Ascending aorta (tissue), 2 donors: Measurements from ENCODE around the gene CERS5. TPM values are rescaled to one million over a fixed set of nuclear protein-coding genes. Genes with fewer than 3 reads are reported as not detected.

ENCODE experiments used
- DNase-seq, 2 donors: peaks; one replicate each; pipeline ENCODE4 v3.0.0-alpha.2; 2019; ENCODE audit warnings: low spot score in 2 of 2
- H3K27ac ChIP-seq, 2 donors: fragments of 200-600 bp; sonication (generic); one replicate each; pipeline ENCODE4 v1.5.1; 2016 to 2017; ENCODE audit warnings: mild to moderate bottlenecking in 1 of 2
- H3K27me3 ChIP-seq: fragments of 200-600 bp; sonication (generic); one replicate; pipeline ENCODE4 v1.5.1; 2017
- H3K36me3 ChIP-seq, 2 donors: fragments of 200-600 bp; sonication (generic); one replicate each; pipeline ENCODE4 v1.5.1; 2016
- H3K4me1 ChIP-seq, 2 donors: fragments of 200-600 bp; sonication (generic); one replicate each; pipeline ENCODE4 v1.5.1; 2016 to 2017; ENCODE audit warnings: mild to moderate bottlenecking in 1 of 2
- H3K4me3 ChIP-seq, 2 donors: fragments of 200-600 bp; sonication (generic); one replicate each; pipeline ENCODE4 v1.5.1; 2016 to 2017; ENCODE audit warnings: mild to moderate bottlenecking in 1 of 2
- H3K9me3 ChIP-seq, 2 donors: fragments of 200-600 bp; sonication (generic); one replicate each; pipeline ENCODE4 v1.5.1; 2016
- intact Hi-C: fragments of 100-400 bp; cut with DNase I; formaldehyde crosslinking; loops from one replicate; pipeline ENCODE4 v1.15.1; 2023
- total RNA-seq: library from RNA; depleted of rRNA; stranded (reverse); fragments of >200 nt; gene quantifications from one replicate; pipeline ENCODE4 v1.1.0, GENCODE V29; 2016
- TF ChIP-seq, protein P1 (sequence below), 3 experiments: fragments of 200-600 bp in 2 of 3; fragments of 450-650 bp in 1 of 3; sonication (generic) in 2 of 3; IDR thresholded peaks; one replicate each; pipeline ENCODE4 v1.5.1; 2016 to 2019; ENCODE audit warnings: antibody characterized with exemption in 3 of 3, mild to moderate bottlenecking in 1 of 3, moderate library complexity in 1 of 3

Gene CERS5
- total RNA-seq, 1 donor from 2014 or later = 29.7 TPM

DNA sequence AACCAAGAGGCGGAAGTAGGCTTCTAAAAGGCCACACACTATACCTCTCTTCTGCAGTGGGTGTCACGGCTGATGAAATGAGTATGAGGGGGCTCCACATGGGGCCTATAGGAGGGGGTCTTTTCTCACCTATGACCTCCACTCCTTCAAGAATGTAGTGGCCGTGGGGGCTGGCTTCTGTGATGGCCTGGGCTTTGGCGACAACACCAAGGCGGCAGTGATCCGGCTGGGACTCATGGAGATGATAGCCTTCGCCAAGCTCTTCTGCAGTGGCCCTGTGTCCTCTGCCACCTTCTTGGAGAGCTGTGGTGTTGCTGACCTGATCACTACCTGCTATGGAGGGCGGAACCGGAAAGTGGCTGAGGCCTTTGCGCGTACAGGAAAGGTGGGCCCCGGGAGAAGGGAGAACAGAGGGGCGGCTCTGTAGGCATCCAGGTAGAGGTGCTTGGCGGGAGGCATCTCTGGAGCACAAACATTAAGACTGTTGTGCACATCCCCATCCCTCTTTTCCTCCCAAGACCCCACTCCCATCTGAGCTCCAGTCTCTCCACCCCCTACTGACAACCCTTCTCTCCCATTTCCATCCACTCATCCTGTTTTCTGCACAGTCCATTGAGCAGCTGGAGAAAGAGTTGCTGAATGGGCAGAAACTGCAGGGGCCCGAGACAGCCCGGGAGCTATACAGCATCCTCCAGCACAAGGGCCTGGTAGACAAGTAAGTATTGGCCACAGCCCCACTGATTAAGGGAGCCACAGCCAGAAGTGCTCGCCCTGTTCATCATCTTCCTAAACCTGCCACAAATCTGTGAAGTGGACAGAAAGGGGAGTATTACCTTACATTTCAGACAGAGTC, 59.5 kb downstream of the CERS5 start:
- H3K9me3 ChIP-seq = no peaks in the 10 kb centered on the region
- no peaks in the 10 kb centered on the region for H3K27me3 ChIP-seq
- intact Hi-C loops = no loop called here
- peaks cover 26 to 29% of the 10 kb centered on the region in 2 donors for H3K4me1 ChIP-seq
- no peak for DNase-seq
- H3K36me3 ChIP-seq = no peaks in the 10 kb centered on the region
- H3K27ac ChIP-seq = no peak overlapping the region
- TF ChIP-seq, protein P1, sequence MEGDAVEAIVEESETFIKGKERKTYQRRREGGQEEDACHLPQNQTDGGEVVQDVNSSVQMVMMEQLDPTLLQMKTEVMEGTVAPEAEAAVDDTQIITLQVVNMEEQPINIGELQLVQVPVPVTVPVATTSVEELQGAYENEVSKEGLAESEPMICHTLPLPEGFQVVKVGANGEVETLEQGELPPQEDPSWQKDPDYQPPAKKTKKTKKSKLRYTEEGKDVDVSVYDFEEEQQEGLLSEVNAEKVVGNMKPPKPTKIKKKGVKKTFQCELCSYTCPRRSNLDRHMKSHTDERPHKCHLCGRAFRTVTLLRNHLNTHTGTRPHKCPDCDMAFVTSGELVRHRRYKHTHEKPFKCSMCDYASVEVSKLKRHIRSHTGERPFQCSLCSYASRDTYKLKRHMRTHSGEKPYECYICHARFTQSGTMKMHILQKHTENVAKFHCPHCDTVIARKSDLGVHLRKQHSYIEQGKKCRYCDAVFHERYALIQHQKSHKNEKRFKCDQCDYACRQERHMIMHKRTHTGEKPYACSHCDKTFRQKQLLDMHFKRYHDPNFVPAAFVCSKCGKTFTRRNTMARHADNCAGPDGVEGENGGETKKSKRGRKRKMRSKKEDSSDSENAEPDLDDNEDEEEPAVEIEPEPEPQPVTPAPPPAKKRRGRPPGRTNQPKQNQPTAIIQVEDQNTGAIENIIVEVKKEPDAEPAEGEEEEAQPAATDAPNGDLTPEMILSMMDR (IDR thresholded peaks at IDR 0.05) = no peak
- no peak overlapping the region for H3K4me3 ChIP-seq

DNA sequence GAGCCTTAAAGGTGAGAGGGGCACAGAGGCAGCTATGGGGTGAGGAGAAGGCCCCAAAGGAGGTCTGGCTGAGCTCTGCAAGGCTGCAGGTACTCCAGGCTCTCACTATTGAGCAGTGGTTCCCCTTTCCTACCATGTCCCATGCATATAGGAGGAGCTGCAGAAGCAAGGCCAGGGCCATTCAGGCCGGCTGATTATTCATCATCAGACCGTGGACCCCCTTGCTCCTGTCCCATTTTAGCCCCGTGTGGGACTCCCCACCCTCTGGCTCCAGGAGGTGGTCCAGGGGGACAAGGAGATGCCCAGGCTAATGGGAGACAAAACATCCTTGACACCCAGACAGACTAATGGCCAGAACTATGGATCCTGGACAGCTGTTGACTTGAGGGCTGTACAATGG, 60.3 kb downstream of the CERS5 start:
- H3K36me3 ChIP-seq = no peaks in the 10 kb centered on the region
- H3K27me3 ChIP-seq = no peaks in the 10 kb centered on the region
- no peak for DNase-seq
- H3K4me3 ChIP-seq = no peak overlapping the region
- TF ChIP-seq, protein P1 (IDR thresholded peaks at IDR 0.05) = no peak
- peaks cover 26 to 29% of the 10 kb centered on the region in 2 donors for H3K4me1 ChIP-seq
- H3K27ac ChIP-seq = no peak overlapping the region
- no peaks in the 10 kb centered on the region for H3K9me3 ChIP-seq
- intact Hi-C loops = no loop called here

DNA sequence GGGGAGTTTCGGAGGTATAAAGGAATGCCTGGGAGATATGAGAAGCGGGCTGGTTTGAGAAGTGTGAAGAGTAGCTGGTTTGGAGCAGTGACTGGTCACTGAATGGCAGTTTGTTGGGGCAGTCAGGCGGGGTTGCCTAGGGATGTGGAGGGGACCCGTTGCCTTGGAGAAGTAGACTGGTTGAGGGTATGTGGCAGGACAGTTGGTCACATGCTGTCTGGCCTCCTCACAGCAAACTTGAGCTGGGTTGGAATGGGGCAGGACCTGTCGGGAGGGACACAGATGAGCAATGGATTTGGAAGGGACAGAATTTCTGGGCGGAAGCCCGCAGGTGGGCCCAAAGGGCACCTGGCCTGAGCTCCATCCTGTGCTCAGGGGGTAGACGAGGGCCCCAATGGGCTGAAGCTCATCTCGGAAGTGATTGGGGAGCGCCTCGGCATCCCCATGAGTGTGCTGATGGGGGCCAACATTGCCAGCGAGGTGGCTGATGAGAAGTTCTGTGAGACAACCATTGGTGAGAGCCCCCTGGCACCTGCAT, 61.2 kb downstream of the CERS5 start:
- Histone ChIP-seq H3K27me3 (no peaks in the 10 kb centered on the region), H3K27ac (no peak overlapping the region), H3K4me3 (no peak overlapping the region), H3K9me3 (no peaks in the 10 kb centered on the region), H3K36me3 (peaks cover 0 to 4% of the 10 kb centered on the region in 2 donors), H3K4me1 (peaks cover 20 to 24% of the 10 kb centered on the region in 2 donors)
- intact Hi-C loops = no loop called here
- TF ChIP-seq, protein P1 (IDR thresholded peaks at IDR 0.05) = no peak
- DNase-seq = no peak

DNA sequence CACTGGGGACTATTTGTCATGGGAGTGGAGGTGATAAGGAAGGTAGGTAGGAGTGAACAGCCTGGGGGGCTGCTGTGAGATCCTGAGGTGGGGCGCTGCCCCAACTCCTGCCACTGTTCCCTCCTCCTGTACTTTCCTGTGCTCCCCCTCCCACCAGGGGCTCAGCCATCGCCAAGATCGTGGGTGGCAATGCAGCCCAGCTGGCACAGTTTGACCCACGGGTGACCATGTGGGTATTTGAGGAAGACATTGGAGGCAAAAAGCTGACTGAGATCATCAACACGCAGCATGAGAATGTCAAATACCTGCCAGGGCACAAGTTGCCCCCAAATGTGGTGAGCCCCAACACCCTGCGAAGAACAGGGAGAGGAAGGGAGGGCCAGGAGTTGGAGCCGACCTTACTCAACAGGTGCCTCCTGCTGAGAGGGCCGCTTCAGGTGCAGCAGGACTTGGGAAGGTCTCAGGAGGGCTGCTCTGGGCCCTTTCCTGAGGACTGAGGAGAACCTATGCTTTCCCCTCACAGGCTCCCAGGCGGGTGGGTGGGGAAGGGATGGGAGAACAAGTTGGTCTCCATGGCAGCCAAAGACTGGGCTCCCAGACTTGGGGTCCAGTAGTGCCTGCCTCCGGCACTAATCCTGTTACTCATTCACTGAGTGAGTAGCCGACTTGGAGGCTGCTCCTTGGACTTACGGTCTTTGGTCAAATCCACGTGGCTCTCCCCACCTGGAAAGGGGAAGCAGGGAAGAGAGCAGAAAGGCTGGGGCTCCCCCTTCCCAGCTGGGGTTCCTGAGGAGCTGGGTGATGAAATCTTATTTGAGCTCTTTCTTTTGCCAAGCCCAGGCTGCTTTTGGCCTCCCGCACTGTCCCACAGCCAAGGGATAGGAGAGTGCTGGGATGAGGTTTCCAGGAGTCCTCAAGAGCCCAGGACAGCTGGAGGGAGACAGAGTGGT, 62.5 kb downstream of the CERS5 start:
- Histone ChIP-seq H3K9me3 (no peaks in the 10 kb centered on the region), H3K27ac (no peak overlapping the region), H3K36me3 (peaks cover 5 to 16% of the 10 kb centered on the region in 2 donors), H3K4me1 (peaks cover 12% of the 10 kb centered on the region in 2 donors), H3K27me3 (no peaks in the 10 kb centered on the region), H3K4me3 (no peak overlapping the region)
- TF ChIP-seq, protein P1 (IDR thresholded peaks at IDR 0.05) = no peak
- intact Hi-C loops = no loop called here
- no peak for DNase-seq

DNA sequence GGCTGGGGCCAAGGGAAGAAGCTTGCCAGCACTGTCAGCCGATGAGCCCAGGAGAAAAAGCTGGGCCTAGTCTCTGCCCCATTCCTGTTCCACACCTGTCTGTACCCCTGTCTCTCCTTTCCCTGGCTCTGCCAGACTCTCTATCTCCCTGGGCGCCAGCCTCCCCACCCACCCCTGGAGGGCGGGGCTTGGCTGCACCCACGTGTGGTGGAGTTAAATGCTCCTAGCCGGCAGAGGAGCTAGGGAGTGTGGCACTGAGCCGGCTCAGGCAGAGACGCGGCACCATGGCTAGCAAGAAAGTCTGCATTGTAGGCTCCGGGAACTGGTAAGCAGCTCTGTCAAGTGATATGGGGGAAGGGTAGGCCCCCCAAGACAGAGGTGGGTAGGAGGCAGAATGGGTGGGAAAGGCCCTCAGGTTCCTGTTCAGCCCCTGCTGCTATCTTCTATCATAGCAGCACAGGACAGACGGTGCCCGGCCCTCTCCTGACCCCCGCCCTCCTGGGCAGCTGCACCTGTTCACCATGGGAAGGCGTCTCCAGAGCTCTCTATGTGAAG, 63.3 kb downstream of the CERS5 start, which contains the start of gene GPD1:
Gene GPD1 (plus strand): TSS at position 242 of the 555 bp plus-strand sequence. CDS start 43 bp downstream, at position 285.
- peak in 1 of 2 donors; percentile 74 for DNase-seq
- intact Hi-C loops = no loop called here
- TF ChIP-seq, protein P1 (IDR thresholded peaks at IDR 0.05) = peak in 1 of 3 experiments; percentile 5
- no peak within 1 kb of the TSS for H3K4me3 ChIP-seq
- peaks cover 6% of the 10 kb centered on the region in 2 donors for H3K4me1 ChIP-seq
- no peaks in the 10 kb centered on the region for H3K9me3 ChIP-seq
- peaks cover 14 to 24% of the 10 kb centered on the region in 2 donors for H3K36me3 ChIP-seq
- H3K27me3 ChIP-seq = no peaks in the 10 kb centered on the region
- H3K27ac ChIP-seq = peak within 1 kb of the TSS in 1 of 2 donors; percentile 5
